Upper lobe of left lung (tissue), 4 donors: Measurements from ENCODE around the gene PEA15.

Experiments used
- CTCF ChIP-seq, 6 experiments: fragments of 450-650 bp in 4 of 6; fragments of 200-600 bp in 2 of 6; sonication (generic) in 2 of 6; IDR thresholded peaks; one replicate each; pipeline ENCODE4 v1.5.1; 2016 to 2019; ENCODE audit warnings: antibody characterized with exemption in 6 of 6
- EP300 ChIP-seq, 4 donors: sonication (generic); formaldehyde crosslinking; IDR thresholded peaks; one replicate each; pipeline ENCODE4 v1.5.1; 2017; ENCODE audit warnings: antibody characterized with exemption in 4 of 4, control low read depth in 2 of 4
- POLR2A ChIP-seq, 4 donors: fragments of 450-650 bp; IDR thresholded peaks; one replicate each; pipeline ENCODE4 v1.5.1; 2016 to 2017; ENCODE audit warnings: antibody characterized with exemption in 4 of 4, mild to moderate bottlenecking in 2 of 4
- POLR2AphosphoS5 ChIP-seq, 2 donors: sonication (generic); formaldehyde crosslinking; IDR thresholded peaks; one replicate each; pipeline ENCODE4 v1.5.1; 2017; ENCODE audit warnings: antibody characterized with exemption in 2 of 2

GRCh38 chr1:160251011-160251410 lies 45.8 kb downstream of the PEA15 start:
- TF ChIP-seq POLR2AphosphoS5 (IDR thresholded peaks at IDR 0.05) (no peak), CTCF (IDR thresholded peaks at IDR 0.05) (no peak), EP300 (IDR thresholded peaks at IDR 0.05) (no peak), POLR2A (IDR thresholded peaks at IDR 0.05) (no peak)
